GM12878 (cell line): ENCODE results near the gene TMTC3. TPM values are rescaled to one million over a fixed set of nuclear protein-coding genes. Genes with fewer than 3 reads are reported as not detected.
"Not testable (repeated sequence)": the region's sequence is repeated elsewhere in the genome, so short reads cannot be mapped to it uniquely, and the experiment has no call there.

Experiments used
- ATAC-seq: fragments of 200-7000 bp; cut with Tn5 transposase; 3 replicates; pipeline ENCODE4 v1.9.1; 2020; ENCODE audit warnings: mild to moderate bottlenecking, moderate library complexity
- BruUV-seq: library from RNA; stranded (reverse); fragments of 400-500 nt; replicated peaks from 2 replicates; lab custom pipeline; 2021; lab: Mats Ljungman, UMichigan
- CTCF ChIA-PET: fragments of 300-600 bp; sonication (Branson Sonifier 250); formaldehyde crosslinking; extraction: SDS; loops from one replicate; lab custom pipeline; 2021; ENCODE audit warnings: inconsistent platforms; lab: Yijun Ruan, JAX
- POLR2A ChIA-PET: fragments of 350-600 bp; formaldehyde crosslinking; extraction: SDS; loops from one replicate; lab custom pipeline; 2021; ENCODE audit warnings: inconsistent platforms; lab: Charles Lee
- RAD21 ChIA-PET: fragments of 300-600 bp; sonication (Branson Sonifier 250); formaldehyde crosslinking; loops from one replicate; lab custom pipeline; 2023; ENCODE audit warnings: antibody characterized with exemption; ENCODE audit not compliant: unreplicated experiment; lab: Charles Lee
- SMC1A ChIA-PET: fragments of 300-600 bp; sonication (Branson Sonifier 250); formaldehyde crosslinking; loops from one replicate; lab custom pipeline; 2023; ENCODE audit not compliant: unreplicated experiment, uncharacterized antibody; lab: Charles Lee
- DNase-seq: peaks from one replicate; pipeline ENCODE4 v3.0.0-alpha.2; 2011; ENCODE audit warnings: low read depth, low spot score
- FAIRE-seq: peaks from 3 replicates; lab custom pipeline; 2011; peaks lifted over from hg19 to GRCh38; lab: Jason Lieb, UNC
- H2AFZ ChIP-seq: 2 replicates; pipeline ENCODE4 v1.6.0; 2011; ENCODE audit warnings: low read depth, low read length, control low read depth; ENCODE audit not compliant: control insufficient read depth
- H3K27ac ChIP-seq: 2 replicates; pipeline ENCODE4 v1.5.1; 2011; ENCODE audit warnings: control low read depth; ENCODE audit not compliant: control insufficient read depth, insufficient read depth
- H3K27me3 ChIP-seq, 2 experiments: replicated peaks in 1 of 2; 2 replicates each; pipeline versions ENCODE4 v1.6.0 to v1.6.1; 2011; ENCODE audit warnings: low read length in 1 of 2; ENCODE audit not compliant: control insufficient read depth in 2 of 2, insufficient read depth in 2 of 2
- H3K36me3 ChIP-seq, 2 experiments: 2 replicates each; pipeline ENCODE4 v1.5.1; 2011; ENCODE audit warnings: low read length in 1 of 2; ENCODE audit not compliant: control insufficient read depth in 2 of 2, insufficient read depth in 2 of 2
- H3K4me1 ChIP-seq: 2 replicates; pipeline ENCODE4 v1.6.1; 2011; ENCODE audit warnings: mild to moderate bottlenecking, low read length, moderate library complexity, mixed read lengths; ENCODE audit not compliant: control insufficient read depth, insufficient read depth
- H3K4me2 ChIP-seq: 2 replicates; pipeline ENCODE4 v1.6.0; 2011; ENCODE audit warnings: control low read depth; ENCODE audit not compliant: control insufficient read depth, insufficient read depth
- H3K4me3 ChIP-seq: fragments of 200-600 bp; sonication (generic); 2 replicates; pipeline ENCODE4 v1.5.1; 2016
- H3K79me2 ChIP-seq: 2 replicates; pipeline ENCODE4 v1.6.0; 2011; ENCODE audit warnings: low read length; ENCODE audit not compliant: control insufficient read depth, insufficient read depth
- H3K9ac ChIP-seq: 2 replicates; pipeline ENCODE4 v1.8.0; 2011; ENCODE audit warnings: low read length, control low read depth, mixed read lengths; ENCODE audit not compliant: control insufficient read depth, insufficient read depth
- H3K9me3 ChIP-seq: replicated peaks from 3 replicates; pipeline ENCODE4 v1.5.1; 2011; ENCODE audit warnings: mild to moderate bottlenecking, low read length; ENCODE audit not compliant: control insufficient read depth, insufficient read depth
- H4K20me1 ChIP-seq: 2 replicates; pipeline ENCODE4 v1.6.0; 2011; ENCODE audit not compliant: control insufficient read depth, insufficient read depth
- HDAC2 ChIP-seq: fragments of 200-600 bp; sonication (generic); IDR thresholded peaks from 2 replicates; pipeline ENCODE4 v1.6.1; 2017
- NR2C1 ChIP-seq: fragments of 450-650 bp; IDR thresholded peaks from 2 replicates; pipeline ENCODE4 v1.6.1; 2017; ENCODE audit warnings: antibody characterized with exemption, mild to moderate bottlenecking, moderate library complexity
- RELA ChIP-seq: fragments of 450-650 bp; IDR thresholded peaks from 2 replicates; pipeline ENCODE4 v1.8.0; 2014; ENCODE audit warnings: borderline replicate concordance; ENCODE audit not compliant: partially characterized antibody
- SREBF1 ChIP-seq: IDR thresholded peaks from 2 replicates; pipeline ENCODE4 v1.6.1; 2012; ENCODE audit warnings: mild to moderate bottlenecking, low read length
- YY1 ChIP-seq: IDR thresholded peaks from 2 replicates; pipeline ENCODE4 v1.6.1; 2011; ENCODE audit warnings: low read depth, mild to moderate bottlenecking, low read length
- WGBS: methylation state at CpG from one replicate; pipeline ENCODE4 v1.1.6; 2016; ENCODE audit warnings: low lambda C conversion rate; ENCODE audit not compliant: insufficient replicate concordance, insufficient coverage; ENCODE audit errors: missing lambda C conversion rate; 5-methylcytosine and 5-hydroxymethylcytosine counted together
- in situ Hi-C: fragments of 300-500 bp; cut with MboI; formaldehyde crosslinking; loops from 9 replicates; pipeline ENCODE4 v1.14.3; 2018; ENCODE audit warnings: mixed read lengths
- intact Hi-C: fragments of 100-400 bp; cut with micrococcal nuclease; formaldehyde crosslinking; loops from one replicate; pipeline ENCODE4 v1.14.2; 2022; ENCODE audit not compliant: unreplicated experiment
- polyA plus RNA-seq, 11 experiments: library from polyadenylated mRNA; depleted of rRNA in 4 of 11; unstranded in 6 of 11; stranded (reverse) in 5 of 11; fragments of >200 nt; fragmentation: Nextera tagmentation in 4 of 11; fragmentation: Illumina TruSeq in 1 of 11; extraction: Ambion mirVana in 4 of 11; extraction: Trizol in 1 of 11; gene quantifications; 1 replicate in 1 of 11; 2 replicates in 10 of 11; pipeline versions ENCODE4 v1.2.1 to v1.2.3, GENCODE V29; 2011 to 2016; ENCODE audit warnings: inconsistent platforms in 2 of 11, missing spikeins in 2 of 11, low read depth in 1 of 11
- total RNA-seq, 4 experiments: library from RNA; depleted of rRNA in 3 of 4; stranded (reverse); fragments of >200 nt in 3 of 4; fragmentation: Illumina TruSeq in 1 of 4; extraction: Trizol in 1 of 4; gene quantifications; 2 replicates each; pipeline versions ENCODE4 v1.2.1 to v1.2.3, GENCODE V29; 2013 to 2021
- TF ChIP-seq, protein P1 (sequence below): fragments of 450-650 bp; IDR thresholded peaks from 2 replicates; pipeline ENCODE4 v1.6.1; 2018; ENCODE audit warnings: borderline replicate concordance, mild to moderate bottlenecking; ENCODE audit not compliant: partially characterized antibody
- TF ChIP-seq, protein P2 (sequence below): fragments of 150-350 bp; IDR thresholded peaks from 2 replicates; pipeline ENCODE4 v1.6.1; 2014; ENCODE audit warnings: mild to moderate bottlenecking, low read depth, low read length
- TF ChIP-seq, protein P3 (sequence below): fragments of 450-650 bp; IDR thresholded peaks from 2 replicates; pipeline ENCODE4 v1.6.1; 2017; ENCODE audit warnings: low read depth, mild to moderate bottlenecking, moderate library complexity
- TF ChIP-seq, protein P4 (sequence below): IDR thresholded peaks from 2 replicates; pipeline ENCODE4 v1.6.1; 2012; ENCODE audit warnings: low read depth, low read length, improper control_type of control experiment

TMTC3 gene
- total and polyA plus RNA-seq, 10 of the 15 experiments (the other 5 are each of a cell fraction or from before 2014, with no cell fraction given), result 1.4 to 5.7 (median 3.5) TPM

DNA sequence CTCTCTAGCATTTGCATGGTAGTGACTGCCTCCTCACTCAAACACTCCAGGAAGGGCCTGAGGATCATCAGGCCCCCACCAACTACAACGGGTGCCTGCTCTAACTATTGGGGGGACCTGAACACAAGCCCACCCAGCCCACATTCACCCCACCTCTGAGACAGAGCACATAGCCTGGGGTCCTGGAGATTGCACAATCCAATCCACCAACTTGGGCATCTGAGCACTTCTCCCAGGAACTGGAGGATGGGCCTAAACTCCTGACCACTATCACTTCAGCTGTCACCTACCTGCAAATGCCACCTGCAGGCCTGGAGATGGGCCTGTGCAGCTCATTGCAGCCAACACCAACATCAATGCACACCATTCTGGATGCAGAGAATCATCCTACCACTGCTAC is 66.6 kb downstream of the TMTC3 start (continued):
- TF ChIP-seq, protein P1, sequence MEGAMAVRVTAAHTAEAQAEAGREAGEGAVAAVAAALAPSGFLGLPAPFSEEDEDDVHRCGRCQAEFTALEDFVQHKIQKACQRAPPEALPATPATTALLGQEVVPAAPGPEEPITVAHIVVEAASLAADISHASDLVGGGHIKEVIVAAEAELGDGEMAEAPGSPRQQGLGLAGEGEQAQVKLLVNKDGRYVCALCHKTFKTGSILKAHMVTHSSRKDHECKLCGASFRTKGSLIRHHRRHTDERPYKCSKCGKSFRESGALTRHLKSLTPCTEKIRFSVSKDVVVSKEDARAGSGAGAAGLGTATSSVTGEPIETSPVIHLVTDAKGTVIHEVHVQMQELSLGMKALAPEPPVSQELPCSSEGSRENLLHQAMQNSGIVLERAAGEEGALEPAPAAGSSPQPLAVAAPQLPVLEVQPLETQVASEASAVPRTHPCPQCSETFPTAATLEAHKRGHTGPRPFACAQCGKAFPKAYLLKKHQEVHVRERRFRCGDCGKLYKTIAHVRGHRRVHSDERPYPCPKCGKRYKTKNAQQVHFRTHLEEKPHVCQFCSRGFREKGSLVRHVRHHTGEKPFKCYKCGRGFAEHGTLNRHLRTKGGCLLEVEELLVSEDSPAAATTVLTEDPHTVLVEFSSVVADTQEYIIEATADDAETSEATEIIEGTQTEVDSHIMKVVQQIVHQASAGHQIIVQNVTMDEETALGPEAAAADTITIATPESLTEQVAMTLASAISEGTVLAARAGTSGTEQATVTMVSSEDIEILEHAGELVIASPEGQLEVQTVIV, result no peak
- TF ChIP-seq RELA (no peak), HDAC2 (no peak), SREBF1 (no peak), YY1 (no peak), NR2C1 (no peak)
- TF ChIP-seq, protein P2, sequence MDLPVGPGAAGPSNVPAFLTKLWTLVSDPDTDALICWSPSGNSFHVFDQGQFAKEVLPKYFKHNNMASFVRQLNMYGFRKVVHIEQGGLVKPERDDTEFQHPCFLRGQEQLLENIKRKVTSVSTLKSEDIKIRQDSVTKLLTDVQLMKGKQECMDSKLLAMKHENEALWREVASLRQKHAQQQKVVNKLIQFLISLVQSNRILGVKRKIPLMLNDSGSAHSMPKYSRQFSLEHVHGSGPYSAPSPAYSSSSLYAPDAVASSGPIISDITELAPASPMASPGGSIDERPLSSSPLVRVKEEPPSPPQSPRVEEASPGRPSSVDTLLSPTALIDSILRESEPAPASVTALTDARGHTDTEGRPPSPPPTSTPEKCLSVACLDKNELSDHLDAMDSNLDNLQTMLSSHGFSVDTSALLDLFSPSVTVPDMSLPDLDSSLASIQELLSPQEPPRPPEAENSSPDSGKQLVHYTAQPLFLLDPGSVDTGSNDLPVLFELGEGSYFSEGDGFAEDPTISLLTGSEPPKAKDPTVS, result no peak
- TF ChIP-seq, protein P3, sequence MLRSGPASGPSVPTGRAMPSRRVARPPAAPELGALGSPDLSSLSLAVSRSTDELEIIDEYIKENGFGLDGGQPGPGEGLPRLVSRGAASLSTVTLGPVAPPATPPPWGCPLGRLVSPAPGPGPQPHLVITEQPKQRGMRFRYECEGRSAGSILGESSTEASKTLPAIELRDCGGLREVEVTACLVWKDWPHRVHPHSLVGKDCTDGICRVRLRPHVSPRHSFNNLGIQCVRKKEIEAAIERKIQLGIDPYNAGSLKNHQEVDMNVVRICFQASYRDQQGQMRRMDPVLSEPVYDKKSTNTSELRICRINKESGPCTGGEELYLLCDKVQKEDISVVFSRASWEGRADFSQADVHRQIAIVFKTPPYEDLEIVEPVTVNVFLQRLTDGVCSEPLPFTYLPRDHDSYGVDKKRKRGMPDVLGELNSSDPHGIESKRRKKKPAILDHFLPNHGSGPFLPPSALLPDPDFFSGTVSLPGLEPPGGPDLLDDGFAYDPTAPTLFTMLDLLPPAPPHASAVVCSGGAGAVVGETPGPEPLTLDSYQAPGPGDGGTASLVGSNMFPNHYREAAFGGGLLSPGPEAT, result no peak
- TF ChIP-seq, protein P4, sequence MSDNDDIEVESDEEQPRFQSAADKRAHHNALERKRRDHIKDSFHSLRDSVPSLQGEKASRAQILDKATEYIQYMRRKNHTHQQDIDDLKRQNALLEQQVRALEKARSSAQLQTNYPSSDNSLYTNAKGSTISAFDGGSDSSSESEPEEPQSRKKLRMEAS, result no peak

DNA sequence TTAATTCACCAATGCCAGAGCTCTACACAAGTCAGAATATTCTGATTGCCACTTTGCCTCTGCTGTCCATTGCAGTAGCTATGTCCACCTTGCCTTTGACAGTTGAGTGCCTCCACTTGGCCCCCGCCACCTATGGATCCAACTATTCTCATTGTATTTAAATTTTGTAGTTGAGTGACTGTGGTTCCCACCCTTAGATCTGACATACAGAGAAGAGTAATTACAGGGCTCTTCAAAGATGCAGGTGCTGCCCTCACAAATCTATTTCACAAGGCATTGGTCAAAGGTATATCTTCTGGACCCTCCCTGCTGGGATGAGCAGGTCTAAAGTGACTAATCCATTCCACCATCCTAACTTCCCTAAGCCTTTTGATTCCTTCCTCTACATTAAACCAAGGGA is 68.2 kb downstream of the TMTC3 start:
- H3K27ac ChIP-seq, SMC1A ChIA-PET, H3K36me3 ChIP-seq, H3K9ac ChIP-seq, FAIRE-seq, H4K20me1 ChIP-seq, H3K4me3 ChIP-seq, H3K79me2 ChIP-seq, H3K4me1 ChIP-seq, RAD21 ChIA-PET, BruUV-seq, H3K27me3 ChIP-seq, CTCF ChIA-PET, DNase-seq, in situ Hi-C loops, intact Hi-C loops, H3K4me2 ChIP-seq, H3K9me3 ChIP-seq, ATAC-seq, POLR2A ChIA-PET, H2AFZ ChIP-seq: not testable (repeated sequence)
- WGBS, result 18% methylated on average over 1 of the region's 1 CpG
